Left lung (tissue), 10 donors: ENCODE data around the gene MED12L. TPM values are rescaled to one million over a fixed set of nuclear protein-coding genes. Genes with fewer than 3 reads are reported as not detected.

Experiments used
- ATAC-seq: fragments of 200-7000 bp; cut with Tn5 transposase; one replicate; pipeline ENCODE4 v1.9.1; 2020; ENCODE audit warnings: moderate library complexity
- DNase-seq, 4 donors: peaks; one replicate each; pipeline ENCODE4 v3.0.0-alpha.2; 2013 to 2020
- H3K27ac ChIP-seq, 2 donors: fragments of 200-600 bp; sonication (generic) in 1 of 2; one replicate each; pipeline versions ENCODE4 v1.5.0 to v1.8.0; 2020 to 2021
- H3K27me3 ChIP-seq, 2 donors: fragments of 200-600 bp; sonication (generic) in 1 of 2; one replicate each; pipeline versions ENCODE4 v1.5.0 to v1.8.0; 2020 to 2021
- H3K36me3 ChIP-seq, 2 donors: fragments of 200-600 bp; sonication (generic) in 1 of 2; one replicate each; pipeline versions ENCODE4 v1.5.0 to v1.8.0; 2020 to 2021
- H3K4me1 ChIP-seq, 2 donors: fragments of 200-600 bp; one replicate each; pipeline ENCODE4 v1.8.0; 2021
- H3K4me3 ChIP-seq, 2 donors: fragments of 200-600 bp; sonication (generic) in 1 of 2; one replicate each; pipeline versions ENCODE4 v1.5.0 to v1.8.0; 2020 to 2021; ENCODE audit warnings: mild to moderate bottlenecking in 1 of 2
- H3K9me3 ChIP-seq, 2 donors: fragments of 200-600 bp; sonication (generic) in 1 of 2; one replicate each; pipeline versions ENCODE4 v1.5.0 to v1.8.0; 2020 to 2021
- intact Hi-C, 2 donors: fragments of 100-400 bp; cut with DNase I; formaldehyde crosslinking; loops; one replicate each; pipeline versions ENCODE4 v1.11.2 to v1.14.2; 2022
- polyA plus RNA-seq, 6 donors: library from polyadenylated mRNA; unstranded; fragments of 120-200 nt; gene quantifications; one replicate each; pipeline ENCODE4 v1.2.1, GENCODE V29; 2013; ENCODE audit not compliant: insufficient read length in 6 of 6
- total RNA-seq, 2 donors: library from RNA; stranded (reverse); fragmentation: NEBNext Ultra II Directional; extraction: Animal tissue kit (Norgen Biotek cat#: 25700); gene quantifications; one replicate each; pipeline ENCODE4 v1.2.1, GENCODE V29; 2021
- TF ChIP-seq, protein P1 (sequence below), 2 donors: fragments of 200-600 bp; sonication (generic) in 1 of 2; IDR thresholded peaks; one replicate each; pipeline versions ENCODE4 v1.5.0 to v1.8.0; 2021; ENCODE audit warnings: antibody characterized with exemption in 2 of 2
- donor health status: DM: no; HTN: yes; CAD: no.
- donor health status: DM: no; HTN: no; CAD: no.

The MED12L gene
- total and polyA plus RNA-seq, 8 donors, result 0.66 to 1.0 (median 0.77) TPM

DNA sequence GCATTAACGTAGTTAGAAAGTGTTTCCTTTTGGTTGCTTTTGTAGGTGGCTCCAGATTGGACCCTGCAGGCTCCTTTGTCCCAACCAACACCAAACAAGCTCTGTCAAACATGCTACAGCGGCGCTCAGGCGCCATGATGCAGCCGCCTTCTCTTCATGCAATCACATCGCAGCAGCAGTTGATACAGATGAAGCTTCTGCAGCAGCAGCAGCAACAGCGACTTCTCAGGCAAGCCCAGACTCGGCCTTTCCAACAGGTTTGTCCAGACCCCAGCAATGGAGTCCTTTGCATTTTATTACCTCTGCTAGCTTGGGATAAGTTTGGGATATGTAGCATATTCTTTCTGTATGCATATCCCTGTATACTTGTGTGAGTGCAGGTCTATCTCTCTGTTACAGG is 309.1 kb downstream of the MED12L start:
- intact Hi-C loops, result no loop called here

DNA sequence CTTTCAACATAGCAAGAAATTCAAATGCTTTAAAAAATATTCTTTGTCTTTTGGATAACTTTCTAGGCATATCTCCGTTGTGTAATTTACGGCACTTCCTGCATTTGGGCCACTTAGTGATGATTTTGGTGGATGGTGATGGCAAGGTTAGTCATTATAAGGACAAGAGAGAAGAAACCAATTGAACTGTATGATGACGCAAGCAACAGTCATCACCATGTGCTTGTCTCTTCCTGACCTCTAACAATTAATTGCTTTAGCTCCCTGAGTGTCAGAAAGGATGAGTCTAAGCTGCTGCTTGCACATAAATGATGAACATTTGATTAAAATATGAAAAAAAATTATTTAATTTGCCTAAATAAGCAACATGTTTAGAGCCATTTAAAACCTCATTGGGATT is 310.3 kb downstream of the MED12L start:
- H3K27ac ChIP-seq, result no peak overlapping the region
- no peaks in the 10 kb centered on the region for H3K36me3 ChIP-seq
- no peak for DNase-seq
- ATAC-seq, result no peak
- peaks cover 0 to 16% of the 10 kb centered on the region in 2 donors for H3K4me1 ChIP-seq
- H3K4me3 ChIP-seq, result no peak overlapping the region
- H3K9me3 ChIP-seq, result no peaks in the 10 kb centered on the region
- no peaks in the 10 kb centered on the region for H3K27me3 ChIP-seq
- intact Hi-C loops, result no loop called here
- TF ChIP-seq, protein P1, sequence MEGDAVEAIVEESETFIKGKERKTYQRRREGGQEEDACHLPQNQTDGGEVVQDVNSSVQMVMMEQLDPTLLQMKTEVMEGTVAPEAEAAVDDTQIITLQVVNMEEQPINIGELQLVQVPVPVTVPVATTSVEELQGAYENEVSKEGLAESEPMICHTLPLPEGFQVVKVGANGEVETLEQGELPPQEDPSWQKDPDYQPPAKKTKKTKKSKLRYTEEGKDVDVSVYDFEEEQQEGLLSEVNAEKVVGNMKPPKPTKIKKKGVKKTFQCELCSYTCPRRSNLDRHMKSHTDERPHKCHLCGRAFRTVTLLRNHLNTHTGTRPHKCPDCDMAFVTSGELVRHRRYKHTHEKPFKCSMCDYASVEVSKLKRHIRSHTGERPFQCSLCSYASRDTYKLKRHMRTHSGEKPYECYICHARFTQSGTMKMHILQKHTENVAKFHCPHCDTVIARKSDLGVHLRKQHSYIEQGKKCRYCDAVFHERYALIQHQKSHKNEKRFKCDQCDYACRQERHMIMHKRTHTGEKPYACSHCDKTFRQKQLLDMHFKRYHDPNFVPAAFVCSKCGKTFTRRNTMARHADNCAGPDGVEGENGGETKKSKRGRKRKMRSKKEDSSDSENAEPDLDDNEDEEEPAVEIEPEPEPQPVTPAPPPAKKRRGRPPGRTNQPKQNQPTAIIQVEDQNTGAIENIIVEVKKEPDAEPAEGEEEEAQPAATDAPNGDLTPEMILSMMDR (IDR thresholded peaks at IDR 0.05), result no peak

More for the DNA sequence above, 309.1 kb downstream of the MED12L start:
- TF ChIP-seq, protein P1 (IDR thresholded peaks at IDR 0.05), result no peak
- ATAC-seq, result no peak
- Histone ChIP-seq H3K9me3 (no peaks in the 10 kb centered on the region), H3K4me1 (peaks cover 0 to 16% of the 10 kb centered on the region in 2 donors), H3K27me3 (no peaks in the 10 kb centered on the region), H3K27ac (no peak overlapping the region), H3K36me3 (no peaks in the 10 kb centered on the region), H3K4me3 (no peak overlapping the region)
- no peak for DNase-seq

DNA sequence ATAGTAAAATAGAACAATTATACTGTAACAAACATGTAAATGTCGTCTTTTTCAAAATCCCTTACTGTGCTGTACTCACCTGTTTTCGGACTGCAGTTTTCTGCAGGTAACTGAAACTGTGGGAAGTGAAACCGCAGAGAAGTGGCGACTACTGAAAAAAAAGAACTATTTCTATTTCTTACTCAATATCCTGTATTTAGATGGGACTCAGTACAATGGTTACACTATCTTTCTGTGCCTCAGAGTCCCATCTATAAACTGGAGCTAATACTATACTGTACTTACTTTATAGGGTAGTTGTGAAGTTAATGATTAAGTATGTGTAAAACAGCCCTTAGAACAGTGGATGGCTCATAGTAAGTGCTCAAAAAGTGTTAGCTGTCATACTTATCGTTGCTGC is 313.4 kb downstream of the MED12L start:
- TF ChIP-seq, protein P1 (IDR thresholded peaks at IDR 0.05), result no peak

DNA sequence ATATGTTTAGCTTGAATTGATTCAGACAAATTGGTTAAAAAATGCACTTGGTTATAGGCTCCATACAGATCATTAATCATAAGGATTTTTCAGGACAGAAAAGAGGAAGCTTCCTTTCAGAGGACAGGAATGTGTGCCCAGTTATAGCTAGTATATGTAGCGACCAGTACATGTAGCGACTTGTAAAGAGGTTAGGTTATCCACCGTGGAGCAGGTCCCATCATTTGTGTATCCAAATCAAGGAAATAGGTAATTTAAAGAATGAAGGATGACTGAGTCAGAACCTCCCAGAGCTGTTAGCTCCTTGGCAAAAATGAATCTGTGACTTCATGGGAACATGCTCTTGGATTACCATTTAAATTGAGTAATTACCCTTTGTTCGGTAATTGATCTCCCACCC is 314.9 kb downstream of the MED12L start:
- no peaks in the 10 kb centered on the region for H3K36me3 ChIP-seq
- TF ChIP-seq, protein P1 (IDR thresholded peaks at IDR 0.05), result no peak
- ATAC-seq, result no peak
- peaks cover 0 to 18% of the 10 kb centered on the region in 2 donors for H3K4me1 ChIP-seq
- no peak overlapping the region for H3K27ac ChIP-seq
- DNase-seq, result no peak
- H3K9me3 ChIP-seq, result no peaks in the 10 kb centered on the region
- no peak overlapping the region for H3K4me3 ChIP-seq
- intact Hi-C loops, result no loop called here
- no peaks in the 10 kb centered on the region for H3K27me3 ChIP-seq

More for the DNA sequence above, 313.4 kb downstream of the MED12L start:
- Histone ChIP-seq H3K4me1 (peaks cover 0 to 11% of the 10 kb centered on the region in 2 donors), H3K36me3 (no peaks in the 10 kb centered on the region), H3K9me3 (no peaks in the 10 kb centered on the region), H3K4me3 (no peak overlapping the region), H3K27ac (no peak overlapping the region), H3K27me3 (no peaks in the 10 kb centered on the region)
- ATAC-seq (no peak), DNase-seq (no peak)
- intact Hi-C loops, result no loop called here

DNA sequence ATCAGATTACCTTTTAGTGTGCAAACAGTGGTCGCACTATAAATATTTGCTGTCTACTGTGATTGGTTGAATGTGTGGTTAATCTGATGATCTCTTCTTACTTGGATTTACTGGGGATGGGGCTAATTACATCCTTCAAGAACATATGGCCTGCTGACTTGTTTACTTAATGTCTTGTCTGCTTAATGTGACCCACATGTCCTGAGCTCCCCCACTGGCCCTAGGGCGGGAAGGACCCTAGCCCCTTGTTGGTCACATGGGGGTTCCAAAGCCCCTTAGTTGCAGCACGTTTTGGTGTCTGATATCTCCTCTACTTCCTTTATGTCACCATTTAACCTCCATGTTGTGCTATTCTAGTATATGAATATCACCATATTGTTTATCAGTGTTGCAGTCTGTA is 316.9 kb downstream of the MED12L start:
- TF ChIP-seq, protein P1 (IDR thresholded peaks at IDR 0.05), result no peak
- no peak for DNase-seq
- intact Hi-C loops, result no loop called here

More for the DNA sequence above, 316.9 kb downstream of the MED12L start:
- Histone ChIP-seq H3K9me3 (no peaks in the 10 kb centered on the region), H3K4me3 (no peak overlapping the region), H3K27me3 (no peaks in the 10 kb centered on the region), H3K36me3 (no peaks in the 10 kb centered on the region), H3K4me1 (peaks cover 0 to 18% of the 10 kb centered on the region in 2 donors), H3K27ac (no peak overlapping the region)
- ATAC-seq, result no peak
